Left lung (tissue), 10 donors: ENCODE data around the gene KLHDC8B. TPM values are rescaled to one million over a fixed set of nuclear protein-coding genes. Genes with fewer than 3 reads are reported as not detected.
A peak's percentile ranks its signal among the peaks of the same experiment; 100 is the strongest.

Experiments used
- ATAC-seq: fragments of 200-7000 bp; cut with Tn5 transposase; one replicate; pipeline ENCODE4 v1.9.1; 2020; ENCODE audit warnings: moderate library complexity
- DNase-seq, 4 donors: peaks; one replicate each; pipeline ENCODE4 v3.0.0-alpha.2; 2013 to 2020
- H3K27ac ChIP-seq, 2 donors: fragments of 200-600 bp; sonication (generic) in 1 of 2; one replicate each; pipeline versions ENCODE4 v1.5.0 to v1.8.0; 2020 to 2021
- H3K27me3 ChIP-seq, 2 donors: fragments of 200-600 bp; sonication (generic) in 1 of 2; one replicate each; pipeline versions ENCODE4 v1.5.0 to v1.8.0; 2020 to 2021
- H3K36me3 ChIP-seq, 2 donors: fragments of 200-600 bp; sonication (generic) in 1 of 2; one replicate each; pipeline versions ENCODE4 v1.5.0 to v1.8.0; 2020 to 2021
- H3K4me1 ChIP-seq, 2 donors: fragments of 200-600 bp; one replicate each; pipeline ENCODE4 v1.8.0; 2021
- H3K4me3 ChIP-seq, 2 donors: fragments of 200-600 bp; sonication (generic) in 1 of 2; one replicate each; pipeline versions ENCODE4 v1.5.0 to v1.8.0; 2020 to 2021; ENCODE audit warnings: mild to moderate bottlenecking in 1 of 2
- H3K9me3 ChIP-seq, 2 donors: fragments of 200-600 bp; sonication (generic) in 1 of 2; one replicate each; pipeline versions ENCODE4 v1.5.0 to v1.8.0; 2020 to 2021
- CTCF ChIP-seq, 2 donors: fragments of 200-600 bp; sonication (generic) in 1 of 2; IDR thresholded peaks; one replicate each; pipeline versions ENCODE4 v1.5.0 to v1.8.0; 2021; ENCODE audit warnings: antibody characterized with exemption in 2 of 2
- intact Hi-C, 2 donors: fragments of 100-400 bp; cut with DNase I; formaldehyde crosslinking; loops; one replicate each; pipeline versions ENCODE4 v1.11.2 to v1.14.2; 2022
- polyA plus RNA-seq, 6 donors: library from polyadenylated mRNA; unstranded; fragments of 120-200 nt; gene quantifications; one replicate each; pipeline ENCODE4 v1.2.1, GENCODE V29; 2013; ENCODE audit not compliant: insufficient read length in 6 of 6
- total RNA-seq, 2 donors: library from RNA; stranded (reverse); fragmentation: NEBNext Ultra II Directional; extraction: Animal tissue kit (Norgen Biotek cat#: 25700); gene quantifications; one replicate each; pipeline ENCODE4 v1.2.1, GENCODE V29; 2021
- donor health status: DM: no; HTN: yes; CAD: no.
- donor health status: DM: no; HTN: no; CAD: no.

The KLHDC8B gene
- total and polyA plus RNA-seq, 8 donors: 31.2 to 51.7 (median 44.1) TPM

GRCh38 chr3:49222002-49222401, 50.6 kb downstream of the KLHDC8B start:
- intact Hi-C loops: no loop called here
- H3K4me3 ChIP-seq: no peak overlapping the region
- H3K4me1 ChIP-seq: peaks cover 0 to 5% of the 10 kb centered on the region in 2 donors
- ATAC-seq (peak; percentile 62), DNase-seq (peak in 1 of 4 donors; percentile 54)
- H3K9me3 ChIP-seq: peaks cover 0 to 14% of the 10 kb centered on the region in 2 donors
- TF ChIP-seq CTCF (IDR thresholded peaks at IDR 0.05): no peak
- no peaks in the 10 kb centered on the region for H3K27me3 ChIP-seq
- H3K36me3 ChIP-seq: no peaks in the 10 kb centered on the region
- peak overlapping the region in 1 of 2 donors; percentile 26 for H3K27ac ChIP-seq

Other genes with a start within 250 kb of the KLHDC8B start
- 10 to 100 TPM; 40.2 to 41.8 TPM for gene P4HTM, start 181.4 kb upstream of the KLHDC8B start, total RNA-seq
- gene P4HTM, start 181.4 kb upstream of the KLHDC8B start, polyA plus RNA-seq: 10 to 100 TPM; 26.6 to 43.1 (median 36.2) TPM
- gene WDR6, start 164.2 kb upstream of the KLHDC8B start, total RNA-seq: 100 to 1,000 TPM; 156 to 190 TPM
- 100 to 1,000 TPM; 166 to 217 (median 187) TPM for gene WDR6, start 164.2 kb upstream of the KLHDC8B start, polyA plus RNA-seq
- gene DALRD3, start 153.0 kb upstream of the KLHDC8B start, total RNA-seq: 10 to 100 TPM; 23.6 to 24.5 TPM
- gene DALRD3, start 153.0 kb upstream of the KLHDC8B start, polyA plus RNA-seq: 10 to 100 TPM; 51.1 to 67.4 (median 62.7) TPM
- gene NDUFAF3, start 149.5 kb upstream of the KLHDC8B start, total RNA-seq: 10 to 100 TPM; 83.8 to 92.2 TPM
- gene NDUFAF3, start 149.5 kb upstream of the KLHDC8B start, polyA plus RNA-seq: 10 to 100 TPM; 50.0 to 72.3 (median 58.6) TPM
- 100 to 1,000 TPM; 136 to 187 TPM for gene IMPDH2, start 142.2 kb upstream of the KLHDC8B start, total RNA-seq
- 100 to 1,000 TPM; 292 to 321 (median 304) TPM for gene IMPDH2, start 142.2 kb upstream of the KLHDC8B start, polyA plus RNA-seq
- gene QRICH1, start 77.5 kb upstream of the KLHDC8B start, total RNA-seq: 10 to 100 TPM; 71.6 to 74.2 TPM
- 10 to 100 TPM; 74.4 to 85.8 (median 77.9) TPM for gene QRICH1, start 77.5 kb upstream of the KLHDC8B start, polyA plus RNA-seq
- 100 to 1,000 TPM; 173 to 180 TPM for gene QARS1, start 66.8 kb upstream of the KLHDC8B start, total RNA-seq
- gene QARS1, start 66.8 kb upstream of the KLHDC8B start, polyA plus RNA-seq: 100 to 1,000 TPM; 288 to 323 (median 303) TPM
- gene USP19, start 50.8 kb upstream of the KLHDC8B start, total RNA-seq: 10 to 100 TPM; 50.9 to 54.7 TPM
- gene USP19, start 50.8 kb upstream of the KLHDC8B start, polyA plus RNA-seq: 10 to 100 TPM; 42.8 to 55.0 (median 47.9) TPM
- 100 to 1,000 TPM; 283 to 484 TPM for gene LAMB2, start 38.5 kb upstream of the KLHDC8B start, total RNA-seq
- 100 to 1,000 TPM; 431 to 501 (median 444) TPM for gene LAMB2, start 38.5 kb upstream of the KLHDC8B start, polyA plus RNA-seq
- 10 to 100 TPM; 16.9 to 21.0 TPM for gene CCDC71, start 5.3 kb upstream of the KLHDC8B start, total RNA-seq
- gene CCDC71, start 5.3 kb upstream of the KLHDC8B start, polyA plus RNA-seq: 10 to 100 TPM; 15.8 to 24.9 (median 22.1) TPM
- gene C3orf62, start 105.6 kb downstream of the KLHDC8B start, total RNA-seq: 1 to 10 TPM; 4.2 to 9.8 TPM
- 10 to 100 TPM; 10.2 to 13.7 (median 12.1) TPM for gene C3orf62, start 105.6 kb downstream of the KLHDC8B start, polyA plus RNA-seq
- gene USP4, start 168.5 kb downstream of the KLHDC8B start, total RNA-seq: 10 to 100 TPM; 57.7 to 72.9 TPM
- 10 to 100 TPM; 68.8 to 77.1 (median 73.6) TPM for gene USP4, start 168.5 kb downstream of the KLHDC8B start, polyA plus RNA-seq
- gene GPX1, start 186.8 kb downstream of the KLHDC8B start, total RNA-seq: 100 to 1,000 TPM; 468 to 518 TPM
- gene GPX1, start 186.8 kb downstream of the KLHDC8B start, polyA plus RNA-seq: 100 to 1,000 TPM; 100 to 164 (median 131) TPM
- 100 to 1,000 TPM; 480 to 625 TPM for gene RHOA, start 240.4 kb downstream of the KLHDC8B start, total RNA-seq
- gene RHOA, start 240.4 kb downstream of the KLHDC8B start, polyA plus RNA-seq: 100 to 1,000 TPM; 467 to 545 (median 514) TPM
- gene TCTA, start 240.8 kb downstream of the KLHDC8B start, total RNA-seq: 10 to 100 TPM; 37.2 to 41.5 TPM
- 10 to 100 TPM; 17.7 to 24.4 (median 20.3) TPM for gene TCTA, start 240.8 kb downstream of the KLHDC8B start, polyA plus RNA-seq